ENCODE data around the gene C2CD3.
"Not testable (repeated sequence)": the region's sequence is repeated elsewhere in the genome, so short reads cannot be mapped to it uniquely, and the experiment has no call there.

C2CD3 gene

DNA sequence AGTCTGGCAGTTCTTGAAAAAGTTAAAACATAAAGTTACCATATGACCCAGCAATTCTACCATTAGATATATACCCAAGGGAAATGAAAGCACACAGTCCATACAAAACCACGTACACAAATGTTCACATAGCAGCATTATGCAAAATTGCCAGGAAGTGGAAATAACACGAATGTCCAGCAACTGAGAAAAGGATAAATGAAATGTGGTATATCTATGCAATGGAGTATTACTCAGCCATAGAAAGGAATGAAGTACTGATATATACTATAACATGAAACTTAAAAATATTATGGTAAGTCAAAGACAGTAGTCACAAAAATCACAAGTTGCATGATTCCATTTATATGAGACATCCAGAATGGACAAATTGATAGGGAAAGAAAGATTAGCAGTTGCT lies 57.9 kb downstream of the C2CD3 start:
- DNase-seq (ENCODE audit: low spot score) = no peak

DNA sequence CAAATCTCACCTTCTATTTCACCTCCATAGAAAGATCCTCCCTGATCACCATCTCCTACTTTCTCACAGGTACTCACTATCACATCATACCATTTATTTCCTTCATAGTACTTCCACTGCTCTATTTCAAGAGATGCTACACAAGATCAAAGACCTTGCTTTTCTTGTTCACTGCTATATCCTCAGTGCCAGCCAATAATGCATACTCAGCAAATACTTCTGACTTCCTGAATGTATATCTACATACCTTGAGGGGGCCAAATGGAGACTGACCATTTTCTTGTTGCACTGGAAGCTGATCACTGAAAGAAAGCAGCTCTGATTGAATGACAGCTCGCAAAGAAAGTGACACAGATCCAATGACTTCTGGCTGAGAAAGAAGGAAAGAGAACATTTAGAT lies 64.7 kb downstream of the C2CD3 start:
- DNase-seq (ENCODE audit: low spot score) = no peak

DNA sequence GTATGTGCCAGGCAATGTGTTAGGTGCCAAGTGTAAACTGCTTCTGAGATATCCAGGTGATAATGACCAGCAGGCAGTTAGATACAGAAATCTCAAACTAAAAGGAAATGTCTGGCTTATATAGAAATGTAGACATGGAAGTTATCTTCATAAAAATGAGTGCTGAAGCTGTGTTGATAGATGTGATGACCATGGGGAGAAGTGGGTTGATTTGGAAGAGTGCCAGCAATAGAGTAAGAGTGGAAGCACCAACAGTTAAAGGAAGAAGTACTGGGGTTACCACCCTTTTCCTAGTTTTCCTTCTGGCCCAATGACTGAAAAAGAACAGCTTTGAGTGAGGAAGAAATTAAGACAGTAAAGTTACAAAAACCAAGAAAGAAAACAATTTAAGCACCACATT lies 68.5 kb downstream of the C2CD3 start:
- no peak for DNase-seq (ENCODE audit: low spot score)

DNA sequence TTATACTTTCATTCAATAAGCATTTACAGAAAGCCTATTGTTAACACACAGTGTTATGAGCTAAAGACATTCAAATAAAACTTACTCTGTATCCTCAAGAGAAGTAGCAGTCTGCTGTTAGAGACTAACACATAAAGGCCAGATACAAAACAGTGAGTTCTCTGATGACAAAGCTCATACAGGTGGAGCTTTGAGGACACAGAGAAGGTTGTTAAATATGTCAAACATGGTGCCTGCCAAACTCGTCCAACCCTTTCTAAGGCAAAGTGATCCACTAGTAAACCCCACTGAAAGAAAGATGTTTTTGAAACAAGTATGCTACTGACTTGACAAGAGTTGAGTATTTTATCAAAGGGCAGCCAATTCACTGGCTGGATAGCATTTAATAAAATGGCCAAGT lies 70.1 kb downstream of the C2CD3 start:
- no peak for DNase-seq (ENCODE audit: low spot score)

DNA sequence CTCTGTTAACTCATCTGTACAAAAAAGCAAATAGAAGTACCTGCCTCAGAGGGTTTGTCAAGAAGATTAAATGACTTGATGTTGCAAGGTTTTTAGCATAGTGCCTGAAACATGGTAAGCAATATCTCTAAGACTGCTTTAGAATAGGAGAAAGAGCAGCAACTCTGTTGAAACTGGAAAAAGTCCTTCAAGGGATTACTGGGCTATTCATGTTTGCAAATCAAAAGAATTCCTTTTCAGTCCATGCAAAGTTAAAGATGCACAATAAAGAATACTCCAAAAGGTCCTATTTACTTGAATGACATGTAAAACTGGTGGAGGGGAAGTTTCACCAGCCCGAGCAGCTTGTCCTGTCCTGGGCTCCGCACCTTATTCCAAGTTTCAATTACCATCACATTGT lies 70.6 kb downstream of the C2CD3 start:
- DNase-seq (ENCODE audit: low spot score) = no peak

DNA sequence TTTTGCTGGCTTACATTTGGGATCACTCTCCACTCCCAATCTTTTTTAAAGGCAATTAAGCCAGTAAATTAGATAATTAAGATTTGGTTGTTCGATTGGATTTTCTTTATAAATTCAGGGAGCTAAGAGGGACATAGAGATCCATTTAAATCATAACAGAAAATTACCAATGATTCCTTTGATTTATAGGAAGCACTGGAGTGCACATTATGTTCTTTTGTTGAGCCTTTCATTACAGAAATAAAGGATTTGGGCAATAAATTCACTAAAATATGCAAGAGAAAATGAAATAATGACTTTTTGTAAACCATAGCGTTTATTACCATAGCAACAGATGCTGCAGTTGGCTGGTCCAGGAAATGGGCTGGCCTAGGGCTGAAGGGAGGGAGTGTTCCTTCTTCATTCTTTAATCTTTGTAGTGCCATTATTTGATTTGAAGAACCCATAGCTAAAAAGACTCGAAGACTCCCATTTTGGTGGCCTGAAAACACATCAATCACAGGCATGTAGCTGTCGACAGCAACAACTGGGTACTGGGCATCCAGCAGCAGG lies 73.0 kb downstream of the C2CD3 start:
- no peak for DNase-seq (ENCODE audit: low spot score)

DNA sequence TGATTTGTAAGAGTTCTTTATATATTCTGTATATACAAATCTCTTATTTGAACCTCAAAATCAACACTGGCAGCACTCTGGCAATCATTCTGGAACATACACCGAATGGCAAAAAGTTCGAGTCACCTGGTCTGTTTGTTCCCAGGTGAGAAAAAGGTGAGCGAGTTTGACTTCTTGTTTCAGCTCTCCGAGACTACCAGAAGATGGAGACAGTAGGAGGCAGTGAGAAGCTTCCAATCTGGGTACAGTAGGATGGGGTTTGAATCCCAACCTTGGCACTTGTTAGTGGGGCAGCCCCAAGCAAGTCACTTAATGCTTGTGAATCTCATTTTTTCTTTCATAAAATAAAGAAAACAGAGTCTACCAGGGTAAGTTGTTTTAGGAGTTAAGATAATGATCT lies 76.4 kb downstream of the C2CD3 start:
- no peak for DNase-seq (ENCODE audit: low spot score)

DNA sequence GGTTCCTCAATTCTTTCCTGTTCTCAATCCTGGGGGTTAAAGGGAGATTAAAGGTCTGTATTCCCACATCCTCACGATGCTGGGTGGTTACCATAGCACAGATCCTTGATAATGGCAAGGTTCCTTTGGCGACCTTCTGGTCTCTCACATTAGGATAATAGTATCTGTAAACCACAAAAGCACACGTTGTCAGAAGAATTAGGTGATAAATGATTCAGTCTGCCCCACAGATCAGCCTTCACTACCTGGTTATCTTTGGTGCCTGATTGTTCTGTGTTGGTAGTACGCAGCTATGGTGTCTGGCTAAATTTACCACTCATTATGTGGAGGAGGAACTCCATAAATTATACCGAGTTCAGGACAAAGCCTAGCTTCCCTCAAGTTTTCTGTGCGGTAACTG lies 78.4 kb downstream of the C2CD3 start:
- DNase-seq (ENCODE audit: low spot score) = no peak

DNA sequence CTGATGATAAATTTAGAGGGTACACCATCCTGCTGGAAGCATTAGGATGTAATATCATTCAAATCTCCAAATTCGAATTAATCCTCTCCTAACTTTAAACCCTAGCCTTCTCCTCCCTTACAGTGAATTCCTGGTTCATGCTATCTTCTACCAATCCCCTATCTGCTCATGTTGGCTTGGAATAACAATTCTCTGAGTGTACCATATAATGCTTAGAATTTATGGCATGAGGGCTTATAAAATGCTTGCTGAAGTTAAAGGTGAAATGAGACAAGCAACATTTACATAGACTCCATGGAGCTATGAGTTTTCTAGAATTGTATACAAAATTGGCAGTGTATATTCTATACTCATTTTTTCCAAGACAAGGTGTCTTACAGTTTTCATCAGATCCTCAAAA lies 79.3 kb downstream of the C2CD3 start:
- no peak for DNase-seq (ENCODE audit: low spot score)

DNA sequence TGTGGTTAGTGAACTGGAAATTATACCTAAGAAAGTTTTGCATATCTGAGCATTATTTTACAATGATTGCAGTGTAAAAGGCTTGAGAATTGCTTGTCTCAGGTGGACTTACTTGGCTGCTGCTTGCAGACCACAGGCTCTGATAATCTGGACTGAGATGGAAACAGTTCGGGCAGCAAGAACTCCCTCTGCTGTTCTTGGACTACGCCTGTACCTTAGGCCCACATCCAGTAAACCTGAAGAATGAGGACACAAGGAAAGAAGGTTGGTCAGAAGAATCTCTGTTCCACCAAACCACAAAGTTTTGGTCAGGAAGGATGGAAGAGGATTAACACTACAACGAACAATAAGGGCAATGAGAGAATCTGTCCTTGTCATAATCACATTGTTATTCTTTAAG lies 80.1 kb downstream of the C2CD3 start:
- DNase-seq (ENCODE audit: low spot score) = no peak

DNA sequence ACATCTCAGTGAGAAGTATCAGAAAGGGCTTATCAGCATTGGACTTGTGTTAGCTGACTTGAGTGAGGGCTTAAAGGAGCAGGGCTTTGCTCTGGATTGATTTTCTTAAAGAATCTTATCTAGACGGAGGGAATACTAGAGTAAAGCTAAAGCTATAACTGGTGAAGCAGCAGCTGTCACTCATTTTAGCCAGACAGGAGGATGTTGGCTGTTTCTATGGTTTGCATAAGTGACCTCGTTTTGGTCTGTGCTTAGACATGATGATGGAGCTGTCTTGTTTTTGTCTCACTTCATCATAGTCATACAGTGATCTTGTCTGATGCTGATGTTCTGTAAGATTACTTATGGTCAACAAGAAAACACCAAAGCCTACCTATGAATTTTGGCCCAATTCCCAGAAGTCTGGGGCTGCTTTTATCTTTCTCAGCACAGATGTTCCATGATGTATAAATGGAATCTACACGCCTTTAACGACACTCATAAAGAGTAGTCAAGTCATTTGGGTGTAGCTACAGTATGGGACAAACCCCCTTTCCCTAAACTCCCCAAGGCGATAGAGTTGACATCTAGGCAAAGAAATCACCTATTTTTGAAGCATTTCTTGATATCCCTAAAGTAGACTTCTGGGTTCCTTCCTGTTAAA lies 84.4 kb downstream of the C2CD3 start:
- DNase-seq (ENCODE audit: low spot score) = no peak

DNA sequence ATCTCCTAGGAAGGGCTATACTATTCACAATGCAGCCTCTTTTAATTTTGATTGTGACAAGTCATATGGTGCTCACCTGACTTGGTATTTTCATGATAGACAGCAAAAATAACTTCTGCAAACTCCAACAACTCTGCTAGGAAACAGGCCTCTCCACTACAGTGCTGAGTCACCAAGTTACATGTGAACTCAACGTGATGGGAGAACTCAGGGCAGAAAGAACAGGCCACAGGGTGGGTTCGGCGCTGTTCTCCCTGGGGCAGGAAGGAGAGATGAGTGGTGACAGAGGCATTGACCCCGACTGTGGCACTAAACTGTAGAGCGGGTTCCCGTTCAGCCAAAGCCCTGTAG lies 85.3 kb downstream of the C2CD3 start:
- DNase-seq (ENCODE audit: low spot score) = no peak

DNA sequence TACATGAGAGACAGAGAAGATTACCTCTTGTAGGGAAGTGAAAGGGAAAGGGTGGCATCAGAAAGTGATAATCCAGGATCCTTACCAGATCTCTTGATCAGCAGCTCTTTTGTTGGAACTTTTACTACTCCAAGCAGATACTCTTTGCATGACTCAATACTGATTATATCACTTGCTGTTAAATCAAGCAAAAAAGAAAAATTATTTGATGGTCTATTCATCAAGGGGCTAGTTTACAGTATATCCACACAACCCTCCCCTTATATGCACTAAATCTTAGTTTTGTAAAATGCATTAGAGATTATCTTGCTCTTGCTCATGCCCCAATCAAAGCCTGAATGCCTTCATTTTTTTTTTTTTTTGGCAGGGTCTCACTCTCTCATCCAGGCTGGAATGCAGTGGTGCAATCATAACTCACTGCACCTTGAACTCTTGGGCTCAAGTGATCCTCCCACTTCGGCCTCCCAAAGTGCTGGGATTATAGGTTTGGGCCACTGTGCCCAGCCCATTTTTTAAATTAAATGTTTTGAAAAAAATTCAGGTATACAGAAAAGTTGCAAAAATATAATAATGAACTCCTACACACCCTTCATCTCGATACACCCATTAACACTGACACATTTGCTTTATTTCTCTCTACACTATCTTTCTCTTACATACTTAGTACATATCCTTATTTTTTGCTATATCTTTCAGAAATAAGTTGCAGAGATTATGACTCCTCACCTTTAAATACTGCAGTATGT lies 85.8 kb downstream of the C2CD3 start:
- peak; percentile 2 for DNase-seq (ENCODE audit: low spot score)

DNA sequence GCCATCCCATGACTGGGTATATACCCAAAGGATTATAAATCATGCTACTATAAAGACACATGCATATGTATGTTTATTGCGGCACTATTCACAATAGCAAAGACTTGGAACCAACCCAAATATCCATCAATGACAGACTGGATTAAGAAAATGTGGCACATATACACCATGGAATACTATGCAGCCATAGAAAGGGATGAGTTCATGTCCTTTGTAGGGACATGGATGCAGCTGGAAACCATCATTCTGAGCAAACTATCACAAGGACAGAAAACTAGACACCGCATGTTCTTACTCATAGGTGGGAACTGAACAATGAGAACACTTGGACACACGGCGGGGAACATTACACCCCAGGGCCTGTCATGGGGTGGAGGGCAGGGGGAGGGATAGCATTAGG lies 86.9 kb downstream of the C2CD3 start:
- DNase-seq (ENCODE audit: low spot score) = not testable (repeated sequence)

DNA sequence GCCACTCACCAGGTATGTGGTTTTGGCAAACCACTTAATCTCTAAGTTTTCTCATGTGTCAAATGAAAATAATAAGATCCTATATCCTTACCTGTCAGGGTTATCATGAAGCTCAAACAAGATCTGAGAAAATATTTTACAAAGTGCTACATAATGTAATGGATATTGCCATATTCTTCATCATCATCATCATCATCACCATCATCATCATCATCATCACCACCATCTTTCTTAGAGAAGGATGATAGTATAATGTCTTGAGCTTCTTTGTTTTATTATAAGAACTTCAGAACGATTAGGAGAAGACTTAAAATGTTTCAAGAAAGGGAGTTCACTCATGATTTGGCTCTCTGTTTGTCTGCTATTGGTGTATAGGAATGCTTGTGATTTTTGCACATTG lies 89.4 kb downstream of the C2CD3 start:
- no peak for DNase-seq (ENCODE audit: low spot score)

DNA sequence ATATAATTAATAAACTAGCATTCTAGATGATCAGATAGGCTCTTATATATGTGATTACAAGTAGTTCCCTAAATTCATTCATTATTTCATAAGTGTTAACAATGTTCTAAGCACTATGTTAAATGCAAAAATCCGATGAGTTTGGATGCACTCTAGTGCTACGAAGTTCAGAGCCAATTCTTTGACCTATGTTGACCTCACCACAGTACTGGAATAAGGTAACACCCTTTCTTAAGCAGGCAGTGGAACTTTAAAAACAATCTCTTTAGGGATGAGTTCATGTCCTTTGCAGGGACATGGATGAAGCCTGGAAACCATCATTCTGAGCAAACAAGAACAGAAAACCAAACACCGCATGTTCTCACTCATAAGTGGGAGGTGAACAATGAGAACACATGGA lies 93.6 kb downstream of the C2CD3 start:
- DNase-seq (ENCODE audit: low spot score) = no peak

DNA sequence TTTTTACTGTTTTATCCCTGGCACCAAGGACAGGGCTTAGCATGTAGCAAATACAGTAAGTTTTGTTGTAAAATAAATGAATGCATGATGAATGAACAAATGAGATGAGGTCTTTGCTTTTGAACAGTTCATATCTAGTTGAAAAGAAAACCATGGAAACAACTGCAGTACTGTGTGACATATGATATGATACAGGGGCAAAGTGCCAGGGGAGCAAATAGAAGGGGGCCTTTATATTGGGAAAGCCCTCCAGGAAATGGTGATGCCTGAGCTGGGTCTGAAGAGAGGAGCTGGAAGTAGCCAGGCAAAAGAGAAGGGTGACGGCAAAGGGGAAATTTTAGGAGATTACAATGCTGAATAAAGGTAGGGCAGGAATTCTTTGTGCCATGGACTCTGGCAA lies 98.1 kb downstream of the C2CD3 start:
- DNase-seq (ENCODE audit: low spot score) = no peak

DNA sequence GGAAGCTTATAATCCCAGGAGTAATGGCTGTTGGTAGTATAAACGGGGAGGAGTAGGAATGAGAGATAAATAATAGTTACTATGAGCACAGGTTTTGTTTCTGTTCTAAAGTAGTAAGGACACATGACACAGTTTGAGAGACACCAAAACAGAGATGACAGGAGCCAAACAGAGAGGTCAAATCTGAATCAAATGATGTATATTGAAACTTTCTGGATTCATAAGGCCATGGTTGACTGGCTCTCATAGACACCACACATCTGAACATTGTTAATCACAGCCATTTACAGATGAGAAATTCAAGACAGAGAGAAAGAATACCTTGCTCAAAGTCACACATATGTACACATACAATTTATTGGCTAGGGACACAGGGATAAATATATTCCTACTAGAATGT lies 98.5 kb downstream of the C2CD3 start:
- DNase-seq (ENCODE audit: low spot score) = no peak

DNA sequence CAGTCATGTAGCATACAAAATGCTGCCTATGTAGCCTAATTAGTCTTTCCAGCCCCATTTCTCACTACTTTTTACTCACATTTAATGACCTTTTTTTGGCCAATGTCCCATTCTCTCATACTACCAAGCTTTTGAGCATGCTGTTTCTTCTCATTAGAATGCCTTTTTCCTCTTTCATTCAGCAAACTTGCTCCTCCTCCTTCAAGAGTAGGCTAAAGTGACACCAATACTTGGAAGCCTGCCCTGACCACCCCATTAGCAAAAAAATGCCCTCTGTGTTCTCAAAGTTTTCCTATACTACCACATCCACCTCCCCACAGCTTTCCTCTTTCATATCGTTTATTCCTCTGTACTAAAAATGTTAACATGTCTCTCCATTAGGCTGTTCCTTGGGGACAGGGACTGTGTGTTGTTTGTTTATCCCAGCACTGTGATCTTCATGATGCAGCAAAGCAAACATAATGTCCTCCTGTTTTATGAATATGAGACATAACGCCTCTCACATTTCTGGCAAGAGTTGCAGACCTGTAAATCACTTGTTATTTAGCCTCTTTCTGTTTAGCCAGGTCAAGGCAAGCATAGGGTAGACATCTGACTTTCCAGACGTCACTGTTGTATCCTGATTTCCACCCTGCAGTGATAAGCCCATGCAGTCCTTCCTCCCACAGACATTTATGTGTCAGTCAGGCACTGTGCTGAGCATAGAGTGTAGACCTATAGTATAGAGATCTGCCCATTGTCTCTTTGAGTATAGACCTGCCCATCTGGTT lies 99.9 kb downstream of the C2CD3 start:
- DNase-seq (ENCODE audit: low spot score) = no peak

DNA sequence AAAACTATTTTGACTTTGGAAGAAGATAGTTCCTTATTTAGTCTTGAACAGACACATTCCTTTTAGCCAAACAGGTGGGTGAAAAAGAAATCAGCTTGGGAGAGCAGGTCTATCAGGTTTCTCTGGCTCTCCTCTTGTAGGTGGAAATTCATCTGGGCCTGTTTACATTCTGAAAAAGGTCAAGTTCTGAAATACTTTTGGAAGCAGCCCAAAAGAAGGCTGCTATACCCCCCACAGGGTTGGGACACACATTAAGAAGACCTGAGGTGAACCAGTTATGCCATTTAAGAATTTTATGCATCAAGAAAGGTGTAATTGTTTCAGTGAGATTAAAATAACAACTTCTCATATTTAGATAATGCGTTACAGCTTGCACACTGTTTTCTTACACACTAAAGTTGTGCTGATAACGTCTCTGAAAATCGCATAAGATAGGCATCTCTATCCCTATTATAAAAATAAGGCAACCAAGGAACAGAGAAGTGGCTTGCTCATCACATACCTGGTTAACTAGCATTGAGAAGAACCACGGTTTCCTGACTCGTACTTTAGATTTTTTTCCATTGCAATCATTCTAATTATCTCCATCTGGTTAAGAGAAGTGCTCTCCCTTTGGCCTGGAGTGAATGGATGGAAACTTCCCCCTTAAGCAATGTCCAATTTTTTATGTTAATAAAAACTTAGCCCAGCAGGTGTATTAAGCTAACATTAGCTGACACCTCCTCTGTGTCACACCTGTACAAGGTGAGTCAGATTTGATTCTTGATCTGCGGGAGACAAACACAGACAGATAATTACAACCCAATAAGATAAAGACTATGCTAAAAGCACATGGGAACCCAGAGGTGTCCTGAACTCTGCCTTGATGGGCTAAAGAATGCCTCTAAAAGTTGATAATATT lies 101.4 kb downstream of the C2CD3 start:
- no peak for DNase-seq (ENCODE audit: low spot score)

DNA sequence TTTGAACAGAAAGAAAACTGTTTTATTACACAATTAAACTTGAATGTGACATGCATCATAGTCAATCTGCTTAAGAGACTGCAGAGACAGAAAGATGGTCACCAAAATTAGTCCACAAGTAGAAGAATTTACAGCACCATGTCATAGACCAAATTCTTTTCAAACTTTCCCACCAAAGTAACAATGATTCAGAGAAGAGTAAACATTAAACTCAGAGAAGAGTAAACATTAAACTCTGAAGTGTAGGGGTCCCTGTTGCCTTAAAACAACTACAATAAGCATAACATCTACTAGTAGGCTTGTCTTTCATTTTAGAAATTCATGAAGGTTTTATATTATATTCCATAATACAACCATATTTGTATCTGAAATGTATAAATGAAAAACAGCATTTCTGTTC lies 104.1 kb downstream of the C2CD3 start:
- DNase-seq (ENCODE audit: low spot score) = not testable (repeated sequence)

DNA sequence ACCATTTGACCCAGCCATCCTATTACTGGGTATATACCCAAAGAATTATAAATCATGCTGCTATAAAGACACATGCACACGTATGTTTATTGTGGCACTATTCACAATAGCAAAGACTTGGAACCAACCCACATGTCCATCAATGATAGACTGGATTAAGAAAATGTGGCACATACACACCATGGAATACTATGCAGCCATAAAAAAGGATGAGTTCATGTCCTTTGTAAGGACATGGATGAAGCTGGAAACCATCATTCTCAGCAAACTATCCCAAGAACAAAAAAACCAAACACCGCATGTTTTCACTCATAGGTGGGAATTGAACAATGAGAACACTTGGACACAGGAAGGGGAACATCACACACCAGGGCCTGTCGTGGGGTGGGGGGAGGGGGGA lies 105.3 kb downstream of the C2CD3 start:
- not testable (repeated sequence) for DNase-seq (ENCODE audit: low spot score)
